GM19467 (cell line): ENCODE results near the gene CIPC.

Source experiments
- ATAC-seq: cut with Tn5 transposase; IDR thresholded peaks from one replicate; pipeline ENCODE4 v1.9.1; 2021; ENCODE audit warnings: mild to moderate bottlenecking, moderate library complexity; ENCODE audit not compliant: unreplicated experiment

CIPC gene

GRCh38 chr14:77124345-77125280 lies 26.6 kb downstream of the CIPC start:
- ATAC-seq: no peak

GRCh38 chr14:77125281-77125801 lies 27.3 kb downstream of the CIPC start:
- no peak for ATAC-seq

- ATAC-seq: no peak
Observed at GRCh38 chr14:77125823-77126325, 27.8 kb downstream of the CIPC start.

GRCh38 chr14:77126461-77126990 lies 28.5 kb downstream of the CIPC start:
- no peak for ATAC-seq

GRCh38 chr14:77128414-77128891 lies 30.4 kb downstream of the CIPC start:
- no peak for ATAC-seq

- ATAC-seq: no peak
Observed at GRCh38 chr14:77130386-77130785, 32.3 kb downstream of the CIPC start.

GRCh38 chr14:77131206-77131605 lies 33.1 kb downstream of the CIPC start:
- no peak for ATAC-seq

GRCh38 chr14:77131871-77132486 lies 33.9 kb downstream of the CIPC start:
- no peak for ATAC-seq

GRCh38 chr14:77133720-77134338 lies 35.8 kb downstream of the CIPC start:
- no peak for ATAC-seq

GRCh38 chr14:77139022-77139421 lies 41.0 kb downstream of the CIPC start:
- ATAC-seq: no peak

- ATAC-seq: no peak
Observed at GRCh38 chr14:77139540-77140358, 41.7 kb downstream of the CIPC start.

GRCh38 chr14:77140359-77141213 lies 42.5 kb downstream of the CIPC start:
- ATAC-seq: no peak

- ATAC-seq: no peak
Observed at GRCh38 chr14:77141214-77142004, 43.4 kb downstream of the CIPC start, which contains the start of gene ZDHHC22. ZDHHC22 (minus strand) TSS chr14:77141791; CDS start chr14:77139738, 2,053 bp downstream.

GRCh38 chr14:77142005-77142800 lies 44.1 kb downstream of the CIPC start:
- no peak for ATAC-seq

GRCh38 chr14:77143071-77143470 lies 45.0 kb downstream of the CIPC start:
- no peak for ATAC-seq

GRCh38 chr14:77144412-77145115 lies 46.5 kb downstream of the CIPC start:
- ATAC-seq: no peak
